ENCODE results near the gene KSR1.
"Not testable (repeated sequence)": the region's sequence is repeated elsewhere in the genome, so short reads cannot be mapped to it uniquely, and the experiment has no call there.

The KSR1 gene

DNA sequence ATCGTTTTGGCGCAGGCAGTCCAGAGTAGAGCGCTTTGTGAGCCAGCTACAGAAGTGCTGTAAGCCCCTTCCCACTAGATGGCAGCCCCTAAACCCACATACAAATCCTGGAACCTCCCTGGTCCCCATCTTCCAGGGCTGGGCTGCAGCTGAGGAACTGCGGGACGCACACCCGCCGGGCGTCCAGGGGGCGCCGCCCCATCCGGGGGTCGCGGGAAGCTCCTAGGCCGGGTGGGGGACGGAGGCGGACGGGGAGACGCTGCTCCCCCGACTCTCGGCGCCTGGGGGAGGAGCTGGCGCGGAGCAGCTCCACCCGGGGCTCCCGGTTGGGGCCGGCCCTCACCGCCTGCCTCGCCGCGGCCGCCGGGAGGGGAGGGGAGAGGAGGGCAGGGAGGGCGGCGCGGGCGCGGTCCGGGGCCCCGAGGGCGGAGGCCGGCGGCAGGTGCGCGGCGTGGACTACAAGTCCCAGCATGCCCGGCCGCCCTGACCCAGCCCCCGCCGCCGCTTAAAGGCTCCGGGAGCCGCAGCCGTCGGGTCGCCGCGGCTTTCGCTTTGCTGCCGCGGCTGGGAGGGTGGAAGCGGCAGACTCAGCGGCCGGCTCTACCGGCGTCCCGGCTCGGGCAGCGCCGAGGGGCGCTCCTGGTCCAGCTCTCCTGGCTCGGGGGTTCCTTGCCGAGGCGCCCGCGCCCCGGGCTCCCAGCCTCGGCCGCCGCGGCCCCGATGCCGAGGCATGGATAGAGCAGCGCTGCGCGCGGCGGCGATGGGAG, at the start of gene KSR1:
TSS of gene KSR1 (plus strand) at position 535 of the 767 bp plus-strand sequence. CDS start at position 731, 196 bp downstream.
- H3K4me1 ChIP-seq (ENCODE audit: control insufficient read depth, insufficient read depth, low read length), result peaks cover 12% of the 10 kb centered on the region
- H3K9ac ChIP-seq (ENCODE audit: low read length), result peak within 1 kb of the TSS; percentile 19
- H3K4me3 ChIP-seq (ENCODE audit: low read length), result peak within 1 kb of the TSS; percentile 71
- no peaks in the 10 kb centered on the region for H3K36me3 ChIP-seq (ENCODE audit: control insufficient read depth, insufficient read depth, low read length)
- peak within 1 kb of the TSS; percentile 74 for H3K27ac ChIP-seq (ENCODE audit: low read depth, low read length)
- no peaks in the 10 kb centered on the region for H3K27me3 ChIP-seq (ENCODE audit: control insufficient read depth, insufficient read depth, low read length)

DNA sequence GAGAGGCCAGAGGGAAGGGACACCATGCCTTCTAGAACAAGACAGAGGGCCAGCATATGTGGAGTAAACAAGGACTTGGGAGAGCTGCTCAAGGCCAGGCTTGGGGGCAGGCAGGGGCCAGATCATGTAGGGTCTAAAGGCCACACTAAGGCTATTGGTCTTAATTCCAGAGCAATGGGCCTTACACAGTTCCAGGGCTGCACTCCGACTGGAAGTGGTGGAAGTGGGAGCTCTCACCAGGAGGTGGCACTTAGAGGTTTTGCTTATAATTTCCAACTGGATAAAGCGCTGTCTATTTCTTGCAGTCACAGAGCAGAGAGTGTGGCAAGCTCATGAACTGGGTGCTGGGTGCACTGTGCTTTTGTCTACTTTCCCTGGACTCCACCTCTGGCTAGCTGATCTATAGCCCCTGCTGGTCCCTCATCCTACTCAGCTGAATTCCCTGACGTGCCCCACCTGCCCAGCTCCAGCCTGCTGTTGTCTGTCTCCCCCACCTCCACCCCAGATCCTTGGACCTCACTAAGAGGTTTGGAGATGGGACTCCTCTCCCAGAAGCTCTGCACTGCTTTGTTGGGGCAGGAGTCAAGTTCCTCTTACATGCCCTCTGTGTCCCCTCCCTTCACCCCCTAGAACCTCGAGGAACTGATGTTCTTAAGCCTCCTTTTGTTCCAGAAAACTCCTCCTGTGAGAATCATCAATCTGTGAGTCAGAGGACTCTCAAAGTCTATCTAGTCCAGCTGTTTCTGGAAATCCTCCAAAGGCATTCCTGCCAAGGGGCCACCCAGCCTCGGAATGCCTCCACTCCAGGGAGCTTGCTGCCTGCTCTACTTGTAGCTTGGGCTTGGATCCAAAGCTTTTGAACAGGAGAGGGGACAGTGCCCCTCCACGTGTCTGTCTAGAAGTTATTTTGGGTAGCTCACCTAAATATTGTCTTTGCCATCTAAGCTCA, 48.1 kb upstream of the KSR1 start:
- Histone ChIP-seq H3K4me3 (ENCODE audit: low read length) (no peak overlapping the region), H3K4me1 (ENCODE audit: control insufficient read depth, insufficient read depth, low read length) (peaks cover 5% of the 10 kb centered on the region), H3K27ac (ENCODE audit: low read depth, low read length) (no peak overlapping the region), H3K27me3 (ENCODE audit: control insufficient read depth, insufficient read depth, low read length) (no peaks in the 10 kb centered on the region), H3K36me3 (ENCODE audit: control insufficient read depth, insufficient read depth, low read length) (no peaks in the 10 kb centered on the region), H3K9ac (ENCODE audit: low read length) (no peak overlapping the region)

DNA sequence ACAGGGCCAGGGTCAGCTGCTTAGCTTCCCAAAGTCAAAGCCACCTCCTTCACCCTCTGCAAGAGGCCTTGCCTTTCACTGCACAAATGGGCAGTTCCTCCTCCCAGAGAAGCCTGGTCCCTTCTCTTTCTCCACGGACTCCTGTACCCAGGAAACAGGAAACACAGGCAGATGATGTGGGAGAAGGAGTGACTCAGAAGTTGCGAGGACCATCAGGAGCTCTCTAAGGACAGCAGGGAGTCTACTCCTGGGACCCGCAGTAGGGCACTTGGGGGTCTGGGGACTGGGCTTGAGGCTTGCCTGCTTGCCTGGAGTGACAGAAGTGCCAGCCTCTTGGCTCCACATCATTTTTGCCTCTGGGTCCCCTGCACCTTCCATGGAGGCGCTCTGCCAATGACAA, 47.4 kb upstream of the KSR1 start:
- no peak overlapping the region for H3K9ac ChIP-seq (ENCODE audit: low read length)
- H3K27me3 ChIP-seq (ENCODE audit: control insufficient read depth, insufficient read depth, low read length), result no peaks in the 10 kb centered on the region
- H3K4me3 ChIP-seq (ENCODE audit: low read length), result no peak overlapping the region
- peaks cover 5% of the 10 kb centered on the region for H3K4me1 ChIP-seq (ENCODE audit: control insufficient read depth, insufficient read depth, low read length)
- H3K27ac ChIP-seq (ENCODE audit: low read depth, low read length), result no peak overlapping the region
- H3K36me3 ChIP-seq (ENCODE audit: control insufficient read depth, insufficient read depth, low read length), result no peaks in the 10 kb centered on the region

DNA sequence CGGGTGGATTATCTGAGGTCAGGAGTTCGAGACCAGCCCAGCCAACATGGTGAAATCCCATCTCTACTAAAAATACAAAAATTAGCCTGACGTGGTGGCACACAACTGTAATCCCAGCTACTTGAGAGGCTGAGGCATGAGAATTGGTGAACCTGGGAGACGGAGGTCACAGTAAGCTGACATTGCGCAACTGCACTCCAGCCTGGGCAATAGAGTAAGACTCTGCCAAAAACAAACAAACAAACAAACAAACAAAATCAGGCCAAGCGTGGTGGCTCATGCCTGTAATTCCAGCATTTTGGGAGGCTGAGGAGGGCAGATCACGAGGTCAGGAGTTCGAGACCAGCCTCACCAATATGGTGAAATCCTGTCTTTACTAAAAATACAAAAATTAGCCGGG, 44.1 kb upstream of the KSR1 start:
- not testable (repeated sequence) for H3K27me3 ChIP-seq (ENCODE audit: control insufficient read depth, insufficient read depth, low read length); H3K36me3 ChIP-seq (ENCODE audit: control insufficient read depth, insufficient read depth, low read length); H3K27ac ChIP-seq (ENCODE audit: low read depth, low read length); H3K4me1 ChIP-seq (ENCODE audit: control insufficient read depth, insufficient read depth, low read length); H3K4me3 ChIP-seq (ENCODE audit: low read length); H3K9ac ChIP-seq (ENCODE audit: low read length)

DNA sequence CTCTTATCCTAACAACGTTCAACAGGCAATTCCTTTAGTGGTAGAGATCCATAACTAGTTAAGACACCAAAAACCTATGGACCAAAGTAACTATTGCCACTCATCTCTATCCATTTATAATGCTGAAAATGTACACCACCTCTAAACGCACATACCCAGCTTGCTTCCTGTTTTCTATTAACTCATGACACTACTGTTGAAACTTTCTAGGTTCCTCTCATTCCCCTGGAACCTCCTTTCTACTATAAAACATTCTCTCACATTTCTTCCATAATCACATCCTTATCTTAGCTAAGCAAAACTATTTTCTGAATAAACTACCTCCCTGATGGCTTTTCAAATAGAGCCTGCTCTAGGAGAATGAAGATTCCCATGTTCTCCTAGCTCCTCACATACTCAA, 42.9 kb upstream of the KSR1 start:
- no peak overlapping the region for H3K27ac ChIP-seq (ENCODE audit: low read depth, low read length)
- peaks cover under 1% of the 10 kb centered on the region for H3K4me1 ChIP-seq (ENCODE audit: control insufficient read depth, insufficient read depth, low read length)
- no peak overlapping the region for H3K9ac ChIP-seq (ENCODE audit: low read length)
- H3K36me3 ChIP-seq (ENCODE audit: control insufficient read depth, insufficient read depth, low read length), result no peaks in the 10 kb centered on the region
- no peak overlapping the region for H3K4me3 ChIP-seq (ENCODE audit: low read length)
- H3K27me3 ChIP-seq (ENCODE audit: control insufficient read depth, insufficient read depth, low read length), result no peaks in the 10 kb centered on the region

DNA sequence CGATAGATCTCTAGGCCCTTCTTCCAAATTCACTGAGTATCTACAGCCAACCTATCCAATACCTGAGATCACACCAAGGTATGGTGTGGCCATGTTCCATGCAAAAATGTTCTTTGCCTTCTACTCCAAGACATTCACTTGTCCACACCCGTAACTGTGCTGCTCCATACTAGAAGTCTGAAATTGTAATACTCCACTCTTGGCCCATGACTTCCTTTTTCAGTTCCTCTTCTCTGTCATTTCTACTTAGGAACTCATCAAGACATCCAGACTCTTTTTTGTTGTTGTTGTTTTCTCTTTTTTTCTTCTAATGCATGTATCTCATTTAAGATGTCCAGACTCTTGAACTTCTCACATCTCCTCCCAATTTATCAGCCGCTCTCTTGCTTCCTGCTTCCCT, 42.5 kb upstream of the KSR1 start:
- Histone ChIP-seq H3K4me1 (ENCODE audit: control insufficient read depth, insufficient read depth, low read length) (no peaks in the 10 kb centered on the region), H3K9ac (ENCODE audit: low read length) (no peak overlapping the region), H3K27me3 (ENCODE audit: control insufficient read depth, insufficient read depth, low read length) (no peaks in the 10 kb centered on the region), H3K4me3 (ENCODE audit: low read length) (no peak overlapping the region), H3K36me3 (ENCODE audit: control insufficient read depth, insufficient read depth, low read length) (no peaks in the 10 kb centered on the region), H3K27ac (ENCODE audit: low read depth, low read length) (no peak overlapping the region)

DNA sequence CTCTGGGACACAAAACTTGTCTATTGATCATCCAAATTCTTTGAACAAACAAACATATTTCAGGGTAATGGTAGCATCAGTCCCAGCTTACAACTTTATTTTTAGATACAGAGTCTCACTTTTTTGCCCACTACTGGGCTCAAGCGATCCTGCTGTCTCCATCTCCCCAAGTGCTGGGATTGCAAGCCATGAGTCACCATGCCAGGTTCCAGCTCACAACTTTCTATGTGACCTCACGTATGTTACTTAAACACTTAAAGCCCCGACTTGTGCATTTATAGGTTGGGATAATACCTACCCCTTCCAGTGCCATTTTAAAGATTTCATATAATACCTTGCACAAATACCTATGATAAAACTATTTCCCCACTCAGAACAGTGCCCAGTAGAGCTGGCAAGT, 42.0 kb upstream of the KSR1 start:
- Histone ChIP-seq H3K9ac (ENCODE audit: low read length) (no peak overlapping the region), H3K4me1 (ENCODE audit: control insufficient read depth, insufficient read depth, low read length) (no peaks in the 10 kb centered on the region)

DNA sequence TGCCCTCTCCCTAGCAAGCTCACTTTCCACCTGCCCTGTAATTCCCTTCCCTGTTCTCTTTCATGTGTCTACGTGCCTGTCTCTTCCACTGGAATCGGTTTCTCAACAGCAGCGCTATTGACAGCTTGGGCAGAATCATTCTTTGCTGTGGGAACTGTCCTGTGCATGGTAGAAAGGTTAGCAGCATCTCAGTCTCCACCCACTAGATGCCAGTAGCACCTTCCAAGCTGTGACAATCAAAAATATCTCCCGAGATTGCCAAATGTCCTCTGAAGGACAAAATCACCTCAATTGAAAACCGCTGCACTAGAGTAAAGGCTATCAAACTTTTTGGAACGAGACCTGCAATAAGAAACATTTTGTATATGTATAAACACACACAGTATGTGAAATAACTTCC, 41.6 kb upstream of the KSR1 start:
- Histone ChIP-seq H3K4me1 (ENCODE audit: control insufficient read depth, insufficient read depth, low read length) (no peaks in the 10 kb centered on the region), H3K27ac (ENCODE audit: low read depth, low read length) (no peak overlapping the region), H3K9ac (ENCODE audit: low read length) (no peak overlapping the region), H3K36me3 (ENCODE audit: control insufficient read depth, insufficient read depth, low read length) (no peaks in the 10 kb centered on the region), H3K4me3 (ENCODE audit: low read length) (no peak overlapping the region), H3K27me3 (ENCODE audit: control insufficient read depth, insufficient read depth, low read length) (no peaks in the 10 kb centered on the region)

More for the DNA sequence above, 42.0 kb upstream of the KSR1 start:
- no peaks in the 10 kb centered on the region for H3K36me3 ChIP-seq (ENCODE audit: control insufficient read depth, insufficient read depth, low read length)
- no peak overlapping the region for H3K27ac ChIP-seq (ENCODE audit: low read depth, low read length)
- no peaks in the 10 kb centered on the region for H3K27me3 ChIP-seq (ENCODE audit: control insufficient read depth, insufficient read depth, low read length)
- H3K4me3 ChIP-seq (ENCODE audit: low read length), result no peak overlapping the region

DNA sequence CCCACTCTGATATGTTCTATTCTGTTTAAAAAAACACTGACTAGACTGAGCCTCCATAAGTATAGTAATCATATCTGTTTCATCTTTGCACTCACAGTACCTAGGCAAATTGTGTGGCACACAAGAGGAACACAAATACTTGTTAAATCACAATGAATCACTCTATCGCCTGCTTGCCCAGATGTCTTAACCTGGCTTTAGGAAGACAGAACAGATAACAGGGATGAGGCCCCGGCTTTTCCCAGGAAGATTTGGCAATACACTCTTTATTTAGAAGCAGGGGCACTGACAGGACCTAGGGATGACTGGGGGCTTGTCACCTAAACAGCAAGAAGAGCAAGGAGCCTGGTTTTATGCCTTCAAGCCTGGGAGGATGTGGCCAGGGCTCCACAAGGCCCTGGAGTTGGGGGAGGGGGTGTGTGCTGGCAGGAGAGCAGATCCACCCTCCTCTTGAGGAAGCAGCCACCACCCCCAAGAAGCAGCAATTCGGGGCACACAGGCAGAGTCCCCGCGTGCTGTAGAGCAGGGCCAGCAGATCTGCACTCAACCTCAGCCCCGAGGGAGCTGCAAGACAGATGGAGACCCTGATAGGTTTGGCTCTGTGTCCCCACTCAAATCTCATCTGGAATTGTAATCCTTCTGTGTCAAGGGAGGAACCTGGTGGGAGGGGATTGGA, 41.0 kb upstream of the KSR1 start:
- Histone ChIP-seq H3K36me3 (ENCODE audit: control insufficient read depth, insufficient read depth, low read length) (no peaks in the 10 kb centered on the region), H3K9ac (ENCODE audit: low read length) (no peak overlapping the region), H3K27ac (ENCODE audit: low read depth, low read length) (no peak overlapping the region), H3K4me1 (ENCODE audit: control insufficient read depth, insufficient read depth, low read length) (no peaks in the 10 kb centered on the region), H3K4me3 (ENCODE audit: low read length) (no peak overlapping the region), H3K27me3 (ENCODE audit: control insufficient read depth, insufficient read depth, low read length) (no peaks in the 10 kb centered on the region)

DNA sequence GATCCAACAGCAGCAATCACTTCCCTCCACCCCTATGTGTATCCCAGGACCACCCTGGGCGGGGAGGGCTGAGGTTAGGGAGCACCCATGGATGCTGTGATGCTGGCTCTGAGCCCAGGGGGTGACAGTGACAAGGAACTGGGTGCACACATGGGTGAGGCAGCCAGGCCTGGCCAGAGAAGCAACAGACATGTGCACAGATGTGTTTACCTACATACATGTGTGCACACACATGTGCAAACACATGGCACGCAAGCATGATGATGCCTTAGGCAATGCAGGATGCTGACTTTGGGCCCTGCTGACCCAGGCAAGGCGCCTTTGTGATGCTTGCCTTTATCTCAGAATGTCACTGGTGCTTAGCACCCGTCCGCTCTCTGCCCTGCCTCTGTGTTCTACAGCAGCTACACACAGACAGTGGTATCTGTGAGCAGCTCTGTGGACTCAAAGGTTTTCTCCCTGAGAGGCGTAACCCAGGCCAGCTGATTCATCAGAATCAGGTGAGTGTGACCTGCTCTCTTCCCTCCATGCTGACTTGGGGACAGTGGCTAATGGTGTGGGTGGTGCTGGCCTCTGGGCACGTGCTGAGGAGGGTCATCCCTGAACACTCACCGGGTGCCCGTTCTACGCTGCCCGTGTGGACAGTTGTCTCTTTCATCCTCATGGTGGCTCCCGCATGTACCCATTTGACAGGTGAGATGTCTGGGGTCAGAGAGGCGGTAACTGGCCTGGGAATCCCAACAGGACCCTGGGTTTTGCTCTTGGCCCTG, 38.5 kb upstream of the KSR1 start:
- Histone ChIP-seq H3K27me3 (ENCODE audit: control insufficient read depth, insufficient read depth, low read length) (no peaks in the 10 kb centered on the region), H3K27ac (ENCODE audit: low read depth, low read length) (no peak overlapping the region), H3K4me3 (ENCODE audit: low read length) (no peak overlapping the region), H3K9ac (ENCODE audit: low read length) (no peak overlapping the region), H3K36me3 (ENCODE audit: control insufficient read depth, insufficient read depth, low read length) (no peaks in the 10 kb centered on the region), H3K4me1 (ENCODE audit: control insufficient read depth, insufficient read depth, low read length) (no peaks in the 10 kb centered on the region)

DNA sequence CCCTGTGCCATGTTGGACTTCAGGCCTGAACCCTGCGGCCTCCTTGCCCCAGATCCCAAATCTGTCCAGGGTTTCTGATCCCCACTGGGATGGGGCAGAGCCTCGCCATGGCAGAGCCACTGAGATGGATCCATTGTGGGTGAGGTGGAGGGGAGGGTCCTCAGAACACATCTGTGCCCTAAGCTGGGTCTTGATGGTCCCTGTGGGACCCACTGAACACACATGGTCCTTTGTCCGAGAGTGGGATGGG, 38.0 kb upstream of the KSR1 start:
- Histone ChIP-seq H3K36me3 (ENCODE audit: control insufficient read depth, insufficient read depth, low read length) (no peaks in the 10 kb centered on the region), H3K4me3 (ENCODE audit: low read length) (no peak overlapping the region), H3K9ac (ENCODE audit: low read length) (no peak overlapping the region), H3K4me1 (ENCODE audit: control insufficient read depth, insufficient read depth, low read length) (no peaks in the 10 kb centered on the region), H3K27ac (ENCODE audit: low read depth, low read length) (no peak overlapping the region), H3K27me3 (ENCODE audit: control insufficient read depth, insufficient read depth, low read length) (no peaks in the 10 kb centered on the region)

DNA sequence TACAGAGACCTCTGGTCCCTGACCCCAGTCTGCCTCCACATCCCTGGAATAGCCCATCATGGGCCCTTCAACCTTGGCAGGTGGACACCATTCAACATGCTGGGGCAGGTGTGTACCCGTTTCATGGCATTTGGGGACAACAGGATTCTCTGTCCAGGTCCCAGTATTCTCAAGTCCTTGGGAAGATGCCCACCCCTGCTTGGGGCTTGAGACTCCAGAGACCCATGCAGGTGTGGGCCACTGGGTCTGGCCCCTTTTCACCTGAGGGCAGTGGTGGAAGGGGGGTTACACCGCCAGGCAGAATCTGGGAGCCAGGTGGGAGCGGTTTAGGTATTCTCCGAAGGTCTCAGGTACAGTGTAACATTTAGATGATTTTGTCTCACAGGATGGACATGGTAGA, 37.1 kb upstream of the KSR1 start:
- H3K27ac ChIP-seq (ENCODE audit: low read depth, low read length), result no peak overlapping the region
- no peak overlapping the region for H3K4me3 ChIP-seq (ENCODE audit: low read length)
- H3K36me3 ChIP-seq (ENCODE audit: control insufficient read depth, insufficient read depth, low read length), result no peaks in the 10 kb centered on the region
- H3K4me1 ChIP-seq (ENCODE audit: control insufficient read depth, insufficient read depth, low read length), result no peaks in the 10 kb centered on the region
- no peaks in the 10 kb centered on the region for H3K27me3 ChIP-seq (ENCODE audit: control insufficient read depth, insufficient read depth, low read length)
- no peak overlapping the region for H3K9ac ChIP-seq (ENCODE audit: low read length)
